K562 (cell line): ENCODE results near the gene ZNF280C. TPM values are rescaled to one million over a fixed set of nuclear protein-coding genes. Genes with fewer than 3 reads are reported as not detected.

Experiments
- ARID2 ChIP-seq: fragments of 450-650 bp; IDR thresholded peaks from 2 replicates; pipeline ENCODE4 v1.6.1; 2017; ENCODE audit warnings: antibody characterized with exemption, mild to moderate bottlenecking
- ARNT ChIP-seq, 2 experiments: fragments of 450-650 bp; IDR thresholded peaks; 2 replicates each; pipeline ENCODE4 v1.6.1; 2016; ENCODE audit warnings: mild to moderate bottlenecking in 1 of 2
- ATF4 ChIP-seq: fragments of 450-650 bp; formaldehyde crosslinking; IDR thresholded peaks from 2 replicates; pipeline ENCODE4 v1.4.0; 2022; ENCODE audit warnings: mild to moderate bottlenecking, moderate library complexity
- BCOR ChIP-seq: fragments of 450-650 bp; IDR thresholded peaks from 2 replicates; pipeline ENCODE4 v1.6.1; 2016
- BDP1 ChIP-seq: IDR thresholded peaks from 3 replicates; pipeline ENCODE4 v1.6.1; 2011; ENCODE audit not compliant: insufficient read length, insufficient read depth
- CHD2 ChIP-seq: IDR thresholded peaks from 2 replicates; pipeline ENCODE4 v1.6.1; 2011; ENCODE audit warnings: low read depth, low read length
- CREB1 ChIP-seq, 2 experiments: sonication (generic) in 1 of 2; formaldehyde crosslinking in 1 of 2; IDR thresholded peaks; 2 replicates each; pipeline versions ENCODE4 v1.6.1 to v1.8.0; 2012 to 2022; ENCODE audit warnings: inconsistent platforms in 1 of 2, mild to moderate bottlenecking in 1 of 2, missing genetic modification reagents in 1 of 2, moderate library complexity in 1 of 2
- E2F1 ChIP-seq: sonication (generic); formaldehyde crosslinking; IDR thresholded peaks from 2 replicates; pipeline ENCODE4 v1.8.1; 2023; ENCODE audit warnings: mild to moderate bottlenecking, missing genetic modification reagents, moderate library complexity
- E2F4 ChIP-seq: sonication (generic); formaldehyde crosslinking; IDR thresholded peaks from 2 replicates; pipeline ENCODE4 v1.8.0; 2022; ENCODE audit warnings: mild to moderate bottlenecking, low read depth, missing genetic modification reagents
- FIP1L1 ChIP-seq: fragments of 200-400 bp; formaldehyde crosslinking; IDR thresholded peaks from 2 replicates; pipeline ENCODE4 v1.6.1; 2018; ENCODE audit warnings: mild to moderate bottlenecking, low read depth, low read length; ENCODE audit not compliant: poor library complexity, severe bottlenecking
- FOXM1 ChIP-seq, 2 experiments: fragments of 450-650 bp in 1 of 2; sonication (generic) in 1 of 2; formaldehyde crosslinking in 1 of 2; IDR thresholded peaks; 2 replicates each; pipeline versions ENCODE4 v1.6.1 to v1.9.0; 2017 to 2022; ENCODE audit warnings: low read depth in 2 of 2, mild to moderate bottlenecking in 2 of 2, missing genetic modification reagents in 1 of 2, moderate library complexity in 1 of 2
- GABPA ChIP-seq: fragments of 200-800 bp; sonication (Bioruptor generic); conservative IDR thresholded peaks from 2 replicates; pipeline ENCODE4 v1.6.1; 2016; ENCODE audit warnings: low read depth, missing genetic modification characterization, missing compliant biosample characterization
- NR2C1 ChIP-seq, 2 experiments: fragments of 450-650 bp; IDR thresholded peaks; 2 replicates each; pipeline ENCODE4 v1.6.1; 2017; ENCODE audit warnings: mild to moderate bottlenecking in 2 of 2, antibody characterized with exemption in 1 of 2, inconsistent platforms in 1 of 2, missing compliant biosample characterization in 1 of 2, missing genetic modification characterization in 1 of 2
- PKNOX1 ChIP-seq: fragments of 450-650 bp; IDR thresholded peaks from 2 replicates; pipeline ENCODE4 v1.6.1; 2016
- RBM39 ChIP-seq: fragments of 200-400 bp; formaldehyde crosslinking; optimal IDR thresholded peaks from 2 replicates; pipeline ENCODE3; 2018; ENCODE audit warnings: low read depth, low read length
- SIRT6 ChIP-seq: IDR thresholded peaks from one replicate; pipeline ENCODE4 v1.6.1; 2012; ENCODE audit warnings: low read depth, mild to moderate bottlenecking, control low read depth, inconsistent platforms, low read length, moderate library complexity
- TFAP4 ChIP-seq: sonication (generic); formaldehyde crosslinking; IDR thresholded peaks from 2 replicates; pipeline ENCODE4 v1.8.0; 2022; ENCODE audit warnings: missing genetic modification reagents, mild to moderate bottlenecking, moderate library complexity, borderline replicate concordance
- ZNF197 ChIP-seq: fragments of 200-800 bp; sonication (Bioruptor generic); IDR thresholded peaks from 2 replicates; pipeline ENCODE4 v1.6.1; 2016; ENCODE audit warnings: low read depth, missing genetic modification characterization, missing compliant biosample characterization
- ZNF316 ChIP-seq: fragments of 450-650 bp; IDR thresholded peaks from 2 replicates; pipeline ENCODE4 v1.6.1; 2016
- ZNF444 ChIP-seq: fragments of 250-450 bp; sonication (Bioruptor Pico); IDR thresholded peaks from 2 replicates; pipeline ENCODE4 v1.4.0; 2020; ENCODE audit warnings: mild to moderate bottlenecking, moderate library complexity
- ZNF551 ChIP-seq: fragments of 250-450 bp; sonication (Bioruptor Pico); IDR thresholded peaks from 2 replicates; pipeline ENCODE4 v1.5.0; 2021; ENCODE audit warnings: mild to moderate bottlenecking, moderate library complexity
- ZNF584 ChIP-seq: fragments of 200-800 bp; sonication (Bioruptor generic); IDR thresholded peaks from 2 replicates; pipeline ENCODE4 v1.6.1; 2016; ENCODE audit warnings: low read depth, mild to moderate bottlenecking, missing genetic modification characterization, missing compliant biosample characterization
- ZZZ3 ChIP-seq: fragments of 450-650 bp; IDR thresholded peaks from 2 replicates; pipeline ENCODE4 v1.6.1; 2016; ENCODE audit warnings: antibody characterized with exemption, mild to moderate bottlenecking, moderate library complexity
- polyA plus RNA-seq, 8 experiments: library from polyadenylated mRNA; depleted of rRNA in 4 of 8; stranded (reverse) in 5 of 8; unstranded in 3 of 8; fragments of >200 nt; fragmentation: Nextera tagmentation in 2 of 8; fragmentation: Illumina TruSeq in 1 of 8; extraction: Ambion mirVana in 2 of 8; extraction: Trizol in 1 of 8; gene quantifications; 2 replicates each; pipeline versions ENCODE4 v1.2.1 to v1.2.3, GENCODE V29; 2011 to 2014; ENCODE audit warnings: inconsistent platforms in 1 of 8, missing spikeins in 1 of 8
- total RNA-seq, 7 experiments: library from RNA; depleted of rRNA in 6 of 7; stranded (reverse); fragments of >200 nt in 6 of 7; fragmentation: Illumina TruSeq in 2 of 7; extraction: Trizol in 2 of 7; gene quantifications; 2 replicates each; pipeline versions ENCODE4 v1.2.1 to v1.2.3, GENCODE V29; 2011 to 2021; ENCODE audit warnings: low replicate concordance in 1 of 7

The ZNF280C gene
- total and polyA plus RNA-seq, 9 of the 15 experiments (the other 6 are each of a cell fraction or from before 2014, with no cell fraction given), result 1.6 to 8.3 (median 4.4) TPM

- TF ChIP-seq ATF4 (CRISPR knock-in tag) (no peak), FIP1L1 (no peak), NR2C1 (IDR thresholded peaks at IDR 0.05) (no peak), NR2C1 (tag; IDR thresholded peaks at IDR 0.05) (0 out of 2 replicates have a peak, but pooled peaks have one; percentile 29), ZNF444 (CRISPR knock-in tag) (no peak), ZZZ3 (no peak), ZNF197 (CRISPR knock-in tag) (peak; percentile 34; the same call in 1 of the 2 replicates), GABPA (tag) (0 out of 2 replicates have a peak, but pooled peaks have one; percentile 22), E2F4 (CRISPR knock-in tag) (no peak), CREB1 (IDR thresholded peaks at IDR 0.05) (peak; percentile 92), CREB1 (CRISPR knock-in tag; IDR thresholded peaks at IDR 0.05) (peak; percentile 78; the same call in 1 of the 2 replicates), ARID2 (no peak), FOXM1 (IDR thresholded peaks at IDR 0.05; ENCODE audit: low read depth) (peak; percentile 96), FOXM1 (CRISPR knock-in tag; IDR thresholded peaks at IDR 0.05; ENCODE audit: low read depth) (no peak), ZNF551 (CRISPR knock-in tag) (no peak), ARNT (IDR thresholded peaks at IDR 0.05) (peak; percentile 95 to 99), ZNF584 (CRISPR knock-in tag) (0 out of 2 replicates have a peak, but pooled peaks have one; percentile 43), RBM39 (no peak), E2F1 (no peak), BDP1 (no peak), CHD2 (no peak), SIRT6 (no peak), TFAP4 (CRISPR knock-in tag) (peak; percentile 31; the same call in 1 of the 2 replicates), ZNF316 (peak; percentile 94), BCOR (peak; percentile 97), PKNOX1 (peak; percentile 88)
Observed at GRCh38 chrX:130179579-130180215, 89.0 kb downstream of the ZNF280C start (continued).
